ENCODE data around the gene NT5C1A. TPM values are rescaled to one million over a fixed set of nuclear protein-coding genes. Genes with fewer than 3 reads are reported as not detected.

Gene NT5C1A
- total RNA-seq, 1 experiment from 2014 or later = 0.12 TPM

GRCh38 chr1:39645411-39646043, 26.4 kb downstream of the NT5C1A start:
- DNase-seq = no peak
- Histone ChIP-seq H3K27me3 (no peaks in the 10 kb centered on the region), H3K27ac (peak overlapping the region; percentile 98), H3K36me3 (no peaks in the 10 kb centered on the region), H3K4me1 (peaks cover 51% of the 10 kb centered on the region), H3K9me3 (replicated peaks) (no peaks in the 10 kb centered on the region), H3K4me3 (no peak overlapping the region)

- Histone ChIP-seq H3K4me1 (peaks cover 57% of the 10 kb centered on the region), H3K9me3 (replicated peaks) (no peaks in the 10 kb centered on the region), H3K36me3 (no peaks in the 10 kb centered on the region), H3K4me3 (no peak overlapping the region), H3K27ac (peak overlapping the region; percentile 64; the same call in 1 of the 2 replicates), H3K27me3 (no peaks in the 10 kb centered on the region)
- DNase-seq = no peak
Measured at GRCh38 chr1:39643705-39644104, 28.2 kb downstream of the NT5C1A start.

- Histone ChIP-seq H3K27ac (peak overlapping the region; percentile 64), H3K36me3 (no peaks in the 10 kb centered on the region), H3K27me3 (no peaks in the 10 kb centered on the region), H3K4me1 (peaks cover 53% of the 10 kb centered on the region), H3K9me3 (replicated peaks) (no peaks in the 10 kb centered on the region), H3K4me3 (no peak overlapping the region)
- peak; percentile 51 for DNase-seq
Measured at GRCh38 chr1:39642796-39643195, 29.1 kb downstream of the NT5C1A start.

- H3K9me3 ChIP-seq (replicated peaks) = no peaks in the 10 kb centered on the region
- H3K36me3 ChIP-seq = 0 out of 2 replicates have a peak, but pooled peaks cover 2% of the 10 kb centered on the region
- no peak overlapping the region for H3K27ac ChIP-seq
- H3K4me1 ChIP-seq = peaks cover 55% of the 10 kb centered on the region
- H3K27me3 ChIP-seq = no peaks in the 10 kb centered on the region
- H3K4me3 ChIP-seq = no peak overlapping the region
- DNase-seq = no peak
Measured at GRCh38 chr1:39640861-39641260, 31.0 kb downstream of the NT5C1A start.

DNA sequence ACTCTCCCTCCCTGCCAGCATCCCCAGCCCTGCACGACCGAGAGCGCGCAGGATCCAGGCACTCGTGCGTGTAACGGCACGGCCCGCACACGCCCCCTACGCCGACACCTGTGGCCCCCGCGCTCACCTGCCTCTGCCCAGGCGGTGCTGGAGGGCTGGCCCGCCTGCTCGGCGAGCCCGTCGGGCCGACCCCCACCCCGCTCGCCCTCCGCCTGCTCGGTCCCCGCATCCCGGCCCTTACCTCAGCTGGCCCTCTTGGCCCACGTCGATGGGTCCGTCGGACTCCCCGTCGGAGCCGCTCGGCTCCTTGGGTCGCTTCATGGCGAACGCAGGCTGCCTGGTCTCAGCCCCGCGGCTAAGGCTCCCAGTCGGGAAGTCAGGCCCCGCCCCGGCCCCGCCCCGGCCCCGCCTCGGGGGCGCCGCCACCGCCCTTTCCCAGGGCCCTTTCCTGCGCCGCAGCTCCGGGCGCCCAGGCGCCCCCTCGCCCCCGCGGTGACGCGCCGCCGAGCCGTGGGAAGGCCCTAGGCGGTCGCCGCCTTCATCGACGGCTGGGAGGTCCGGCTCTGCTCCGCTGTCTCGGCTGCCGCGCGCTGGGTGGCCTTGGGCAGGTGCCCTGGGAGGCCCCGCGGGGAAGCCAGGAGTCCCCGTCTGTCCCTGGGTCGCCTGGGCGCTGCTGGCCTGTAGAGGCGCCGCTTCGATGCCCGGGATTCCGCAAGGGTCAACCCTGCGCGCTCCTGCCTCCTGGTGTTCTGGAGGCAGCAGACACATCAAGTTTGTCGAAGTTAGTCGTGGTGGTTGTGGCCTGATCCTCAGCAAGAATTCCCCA, 32.4 kb downstream of the NT5C1A start, which contains the start of gene HEYL:
Gene HEYL (minus strand): TSS at position 339 of the 826 bp plus-strand sequence. CDS start 18 bp downstream, at position 321.
- Histone ChIP-seq H3K36me3 (peaks cover 2% of the 10 kb centered on the region; the same call in 1 of the 2 replicates), H3K4me1 (peaks cover 59% of the 10 kb centered on the region), H3K27ac (peak within 1 kb of the TSS; percentile 89), H3K4me3 (peak within 1 kb of the TSS; percentile 90), H3K27me3 (no peaks in the 10 kb centered on the region), H3K9me3 (replicated peaks) (no peaks in the 10 kb centered on the region)
- DNase-seq = peak; percentile 93 to 95

DNA sequence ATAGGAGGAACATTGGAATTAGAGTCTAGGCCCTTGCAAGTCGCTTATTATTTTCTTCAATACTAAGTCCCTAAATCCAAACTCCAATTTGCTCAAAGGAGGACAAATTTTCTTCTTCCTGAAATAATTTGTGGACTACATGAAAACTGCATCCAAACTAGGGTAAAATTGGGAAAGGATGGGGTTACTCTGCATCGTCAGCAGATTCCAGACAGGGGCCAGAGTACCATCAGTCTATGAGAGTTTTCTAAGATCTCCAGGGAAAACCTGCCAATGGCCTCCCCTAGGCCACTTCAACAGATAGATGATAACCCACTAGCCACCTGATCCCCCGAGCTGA, 33.0 kb downstream of the NT5C1A start:
- Histone ChIP-seq H3K9me3 (replicated peaks) (no peaks in the 10 kb centered on the region), H3K4me1 (peaks cover 64% of the 10 kb centered on the region), H3K27ac (peak overlapping the region; percentile 89), H3K27me3 (no peaks in the 10 kb centered on the region), H3K36me3 (peaks cover 2% of the 10 kb centered on the region; the same call in 1 of the 2 replicates), H3K4me3 (peak overlapping the region; percentile 90)
- no peak for DNase-seq

DNA sequence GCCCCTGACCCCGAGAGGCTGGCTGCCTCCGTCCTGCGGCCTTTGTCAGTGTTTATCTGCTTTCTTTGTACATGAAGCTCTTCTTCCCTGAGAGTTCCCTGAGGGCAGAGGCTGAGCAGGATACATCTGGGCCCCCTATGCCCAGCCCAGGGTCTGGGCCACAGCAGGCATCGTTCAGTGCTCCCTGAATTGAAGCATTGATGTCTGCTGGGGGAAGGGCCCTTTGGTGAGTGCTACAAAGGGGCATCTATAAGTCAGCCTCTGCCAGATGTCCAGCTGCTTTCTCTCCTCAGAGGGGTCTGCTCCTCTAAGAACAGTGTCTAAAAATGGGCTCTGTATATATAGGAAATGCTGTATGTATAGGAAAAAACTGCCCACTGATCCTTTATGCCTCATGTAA, 34.5 kb downstream of the NT5C1A start:
- Histone ChIP-seq H3K27ac (peak overlapping the region; percentile 89), H3K9me3 (replicated peaks) (no peaks in the 10 kb centered on the region), H3K36me3 (peaks cover 4% of the 10 kb centered on the region), H3K4me1 (peaks cover 65% of the 10 kb centered on the region), H3K27me3 (no peaks in the 10 kb centered on the region), H3K4me3 (peak overlapping the region; percentile 90)
- DNase-seq = peak; percentile 57 to 81

DNA sequence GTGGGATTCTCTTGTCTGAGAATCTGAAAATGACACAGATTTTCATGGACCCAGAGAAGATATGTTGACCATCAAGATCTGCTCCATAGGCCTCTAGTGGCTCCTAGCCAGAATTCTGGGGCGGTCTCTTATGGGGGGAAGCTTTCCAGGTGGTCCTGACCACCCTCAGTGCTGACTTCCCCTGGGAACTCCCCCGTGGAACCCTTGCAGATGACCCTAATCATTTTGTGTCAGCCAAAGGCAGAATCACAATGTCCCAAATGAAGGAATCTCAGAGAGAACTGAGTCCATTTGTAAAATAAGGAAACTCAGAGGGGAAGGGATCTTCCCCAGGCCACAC, 36.1 kb downstream of the NT5C1A start:
- DNase-seq = peak; percentile 83 to 87

DNA sequence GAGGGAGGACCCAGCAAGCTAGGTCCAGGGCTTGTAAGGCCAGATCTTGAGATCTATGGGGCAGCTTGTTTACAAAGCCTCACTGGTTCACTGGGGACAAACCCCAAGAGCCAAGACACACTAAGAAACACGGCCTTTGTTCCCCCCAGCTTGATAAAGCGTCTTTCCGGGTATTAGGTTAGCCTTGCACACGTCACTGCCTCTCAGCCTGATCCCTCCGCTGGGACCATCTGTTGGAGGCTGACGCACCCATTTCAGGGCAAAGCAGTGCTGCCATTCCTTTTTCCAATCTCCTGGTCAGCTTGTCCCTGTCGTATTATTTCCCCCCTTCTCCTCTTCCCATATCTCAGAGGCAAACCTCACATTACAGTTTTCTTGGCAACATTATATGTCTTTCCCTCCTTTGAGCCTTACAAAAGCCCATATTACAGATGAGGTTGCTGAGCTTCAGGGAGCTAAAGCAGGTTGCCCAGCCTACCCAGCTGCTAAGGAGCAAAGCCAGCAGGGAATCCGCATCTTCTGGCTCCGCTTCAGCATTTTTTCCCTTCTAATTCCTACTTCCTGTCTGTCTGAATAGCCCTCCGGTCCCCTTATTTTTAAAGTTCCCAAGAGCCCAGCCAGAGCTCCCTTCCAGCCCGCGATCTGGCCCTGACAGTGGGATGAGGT, 36.6 kb downstream of the NT5C1A start:
- H3K4me3 ChIP-seq = peak overlapping the region; percentile 90
- peaks cover 56% of the 10 kb centered on the region for H3K4me1 ChIP-seq
- peaks cover 25% of the 10 kb centered on the region for H3K36me3 ChIP-seq
- H3K9me3 ChIP-seq (replicated peaks) = no peaks in the 10 kb centered on the region
- H3K27me3 ChIP-seq = no peaks in the 10 kb centered on the region
- peak overlapping the region; percentile 89 for H3K27ac ChIP-seq
- DNase-seq = peak; percentile 87 to 96

More for the DNA sequence above, 36.1 kb downstream of the NT5C1A start:
- peak overlapping the region; percentile 90 for H3K4me3 ChIP-seq
- no peaks in the 10 kb centered on the region for H3K9me3 ChIP-seq (replicated peaks)
- peaks cover 61% of the 10 kb centered on the region for H3K4me1 ChIP-seq
- peak overlapping the region; percentile 89 for H3K27ac ChIP-seq
- H3K27me3 ChIP-seq = no peaks in the 10 kb centered on the region
- H3K36me3 ChIP-seq = peaks cover 19% of the 10 kb centered on the region

DNA sequence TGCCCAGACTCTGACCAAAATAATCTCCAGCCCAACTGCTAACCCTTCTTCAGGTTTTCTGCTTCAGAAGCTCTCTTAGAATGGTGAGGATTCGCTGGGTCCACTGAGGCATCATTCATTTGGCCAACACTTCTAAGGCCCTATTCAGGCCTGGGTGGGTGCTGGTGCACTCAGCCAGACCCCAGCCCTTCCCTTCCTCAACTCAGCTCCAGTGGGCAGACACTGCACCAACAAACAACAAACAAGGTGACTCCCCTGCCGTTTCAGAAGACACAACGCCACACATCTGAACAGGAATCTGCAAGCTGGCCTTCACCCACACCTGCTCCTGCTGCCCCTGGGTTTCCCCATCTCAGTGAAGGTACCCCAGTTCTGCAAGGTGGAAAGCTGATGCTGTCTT, 38.5 kb downstream of the NT5C1A start:
- peak overlapping the region; percentile 89 for H3K27ac ChIP-seq

GRCh38 chr1:39632682-39633417, 39.1 kb downstream of the NT5C1A start:
- Histone ChIP-seq H3K27ac (peak overlapping the region; percentile 89), H3K9me3 (replicated peaks) (no peaks in the 10 kb centered on the region), H3K4me1 (peaks cover 46% of the 10 kb centered on the region), H3K27me3 (no peaks in the 10 kb centered on the region), H3K36me3 (peaks cover 49% of the 10 kb centered on the region), H3K4me3 (peak overlapping the region; percentile 43)
- DNase-seq = peak; percentile 85 to 92

More for the DNA sequence above, 38.5 kb downstream of the NT5C1A start:
- no peak for DNase-seq
- H3K27me3 ChIP-seq = no peaks in the 10 kb centered on the region
- no peaks in the 10 kb centered on the region for H3K9me3 ChIP-seq (replicated peaks)
- peaks cover 48% of the 10 kb centered on the region for H3K4me1 ChIP-seq
- H3K36me3 ChIP-seq = peaks cover 44% of the 10 kb centered on the region
- H3K4me3 ChIP-seq = peak overlapping the region; percentile 43

GRCh38 chr1:39632323-39632681, 39.6 kb downstream of the NT5C1A start:
- DNase-seq = no peak
- H3K27me3 ChIP-seq = no peaks in the 10 kb centered on the region
- peak overlapping the region; percentile 89 for H3K27ac ChIP-seq
- no peaks in the 10 kb centered on the region for H3K9me3 ChIP-seq (replicated peaks)
- peaks cover 41% of the 10 kb centered on the region for H3K4me1 ChIP-seq
- peak overlapping the region; percentile 43 for H3K4me3 ChIP-seq
- H3K36me3 ChIP-seq = peaks cover 55% of the 10 kb centered on the region

GRCh38 chr1:39631361-39632322, 40.3 kb downstream of the NT5C1A start:
- DNase-seq = no peak
- H3K9me3 ChIP-seq (replicated peaks) = no peaks in the 10 kb centered on the region
- H3K27ac ChIP-seq = no peak overlapping the region
- peaks cover 35% of the 10 kb centered on the region for H3K4me1 ChIP-seq
- no peaks in the 10 kb centered on the region for H3K27me3 ChIP-seq
- H3K4me3 ChIP-seq = no peak overlapping the region
- peaks cover 60% of the 10 kb centered on the region for H3K36me3 ChIP-seq
